Activated gamma-delta T cell treated with Interleukin-2 at 50 U/mL for 16 hours (primary cell): ENCODE measurements around the gene DHCR7.

ENCODE experiments used
- DNase-seq: peaks from one replicate; pipeline ENCODE4 v3.0.0-alpha.2; 2020

Gene DHCR7

GRCh38 chr11:71406681-71407080 is 41.5 kb downstream of the DHCR7 start:
- no peak for DNase-seq

DNA sequence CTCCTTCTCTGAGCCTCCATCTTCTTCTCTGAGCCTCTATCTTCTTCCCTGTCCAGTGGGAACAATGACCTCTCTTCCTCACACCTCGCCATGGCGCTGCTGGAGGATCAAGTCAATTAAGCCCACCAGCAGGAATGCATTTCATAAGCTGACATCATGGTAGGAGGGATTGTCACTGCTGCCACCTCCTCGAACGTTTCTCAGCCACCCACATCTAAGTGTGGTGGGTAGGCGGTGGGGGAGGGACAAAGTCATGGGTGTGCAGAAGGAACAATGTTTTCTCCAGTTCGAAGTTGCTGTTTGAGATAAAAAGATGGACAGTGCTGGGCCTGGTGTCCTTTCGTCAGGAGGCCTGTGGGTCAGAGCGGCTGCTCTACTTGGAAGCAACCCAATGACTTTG is 44.0 kb downstream of the DHCR7 start:
- DNase-seq = no peak

GRCh38 chr11:71402878-71403277 is 45.3 kb downstream of the DHCR7 start:
- DNase-seq = no peak

- no peak for DNase-seq
Measured at GRCh38 chr11:71400216-71400615, 48.0 kb downstream of the DHCR7 start.

DNA sequence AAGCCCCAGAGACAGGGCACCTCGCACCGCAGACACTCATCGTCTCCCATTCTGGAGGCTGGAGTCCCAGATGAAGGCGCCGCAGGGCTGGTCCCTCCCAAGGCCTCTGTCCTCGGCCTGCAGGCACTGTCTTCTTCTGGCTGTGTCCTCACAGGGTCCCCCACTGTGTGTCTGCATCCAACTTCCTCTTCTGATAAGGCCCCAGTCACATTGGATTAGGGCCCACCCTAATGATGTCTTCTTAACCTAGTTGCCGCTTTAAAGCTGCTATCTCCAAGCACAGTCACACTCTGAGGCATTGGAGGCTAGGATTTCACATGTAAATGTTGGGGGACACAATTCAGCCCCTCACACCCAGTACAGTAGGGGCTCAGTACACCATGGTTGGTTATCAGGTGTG is 48.9 kb downstream of the DHCR7 start:
- no peak for DNase-seq

- DNase-seq = no peak
Measured at GRCh38 chr11:71397961-71398360, 50.2 kb downstream of the DHCR7 start.

- no peak for DNase-seq
Measured at GRCh38 chr11:71397331-71397860, 50.8 kb downstream of the DHCR7 start.

GRCh38 chr11:71396548-71397123 is 51.6 kb downstream of the DHCR7 start:
- no peak for DNase-seq

- DNase-seq = no peak
Measured at GRCh38 chr11:71395774-71396173, 52.4 kb downstream of the DHCR7 start.

DNA sequence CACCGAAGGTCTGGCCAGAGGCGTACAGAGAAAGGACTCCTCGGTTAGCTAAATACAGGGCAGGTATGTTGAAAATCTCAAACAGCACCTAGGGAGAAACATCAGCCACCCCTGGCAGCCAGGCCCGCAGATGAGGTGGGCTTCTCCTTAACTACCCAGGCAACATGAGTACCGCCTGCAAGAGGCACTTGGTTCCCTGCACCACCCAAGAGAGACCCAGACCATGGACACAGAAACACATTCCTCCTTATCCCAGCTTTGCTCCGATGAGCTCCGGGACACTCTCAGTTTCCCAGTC is 53.0 kb downstream of the DHCR7 start:
- DNase-seq = no peak

DNA sequence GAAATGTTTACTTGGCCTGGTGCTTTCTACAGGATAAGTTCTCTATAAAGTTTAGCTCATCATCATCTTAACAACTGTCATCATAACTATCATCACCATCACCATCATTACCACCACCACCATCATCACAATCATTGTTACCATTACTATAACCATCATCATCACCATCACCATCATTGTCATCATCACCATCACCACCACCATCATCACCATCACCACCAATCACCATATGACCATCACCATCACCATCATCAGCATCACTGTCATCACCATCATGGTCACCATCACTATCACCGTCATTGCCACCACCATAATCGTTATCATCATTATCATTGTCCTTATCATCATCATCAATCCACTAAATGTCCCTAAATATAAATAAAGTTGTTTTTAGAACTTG is 54.9 kb downstream of the DHCR7 start:
- DNase-seq = no peak

GRCh38 chr11:71391796-71392195 is 56.4 kb downstream of the DHCR7 start:
- no peak for DNase-seq

DNA sequence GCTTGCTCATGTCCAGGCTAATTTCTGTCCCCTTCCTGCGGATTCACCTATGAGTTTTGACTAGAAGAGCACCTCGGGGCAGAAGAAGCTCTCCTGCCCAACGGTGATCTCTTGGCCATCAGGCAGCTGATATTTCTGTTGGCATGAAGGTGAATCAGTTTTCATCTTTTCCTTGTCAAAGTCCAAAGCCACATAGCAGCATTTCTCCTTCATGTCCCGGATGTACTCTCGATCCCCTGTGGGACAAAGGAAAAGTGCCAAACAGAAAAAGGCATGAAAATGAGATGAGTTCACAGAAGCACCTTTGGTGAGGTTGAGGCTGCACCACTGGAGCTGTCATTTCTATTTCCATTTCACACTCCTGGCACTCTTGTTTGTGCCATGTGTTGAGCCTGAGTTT is 56.8 kb downstream of the DHCR7 start:
- DNase-seq = no peak

DNA sequence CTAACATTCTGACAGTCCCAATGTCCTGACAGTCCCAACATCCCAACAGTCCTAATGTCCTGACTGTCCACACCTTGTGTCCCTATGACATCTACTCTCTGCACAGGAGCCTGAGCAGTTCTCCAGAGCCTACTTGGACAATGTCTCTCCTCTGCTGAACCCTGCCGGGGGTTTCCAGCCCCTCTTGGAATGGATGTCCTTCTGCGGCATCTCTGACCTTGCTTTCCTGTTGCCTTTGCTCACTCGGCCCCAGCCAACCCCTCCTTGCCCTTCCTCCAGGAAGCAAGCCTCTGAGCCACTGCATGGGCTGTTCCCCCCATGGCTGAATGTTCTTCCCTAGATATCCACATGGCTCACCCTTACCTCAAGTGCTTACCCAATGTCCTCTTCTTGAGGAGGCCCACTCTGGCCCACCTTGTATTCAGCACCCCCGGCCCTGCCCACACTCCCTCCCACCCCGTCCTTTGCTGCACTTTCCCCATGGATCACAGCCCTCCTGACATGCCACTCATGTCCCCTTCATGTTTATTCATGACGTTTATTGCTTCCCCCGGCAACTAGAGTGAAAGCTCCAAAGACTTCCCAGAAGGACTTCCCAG is 59.5 kb downstream of the DHCR7 start:
- DNase-seq = no peak

DNA sequence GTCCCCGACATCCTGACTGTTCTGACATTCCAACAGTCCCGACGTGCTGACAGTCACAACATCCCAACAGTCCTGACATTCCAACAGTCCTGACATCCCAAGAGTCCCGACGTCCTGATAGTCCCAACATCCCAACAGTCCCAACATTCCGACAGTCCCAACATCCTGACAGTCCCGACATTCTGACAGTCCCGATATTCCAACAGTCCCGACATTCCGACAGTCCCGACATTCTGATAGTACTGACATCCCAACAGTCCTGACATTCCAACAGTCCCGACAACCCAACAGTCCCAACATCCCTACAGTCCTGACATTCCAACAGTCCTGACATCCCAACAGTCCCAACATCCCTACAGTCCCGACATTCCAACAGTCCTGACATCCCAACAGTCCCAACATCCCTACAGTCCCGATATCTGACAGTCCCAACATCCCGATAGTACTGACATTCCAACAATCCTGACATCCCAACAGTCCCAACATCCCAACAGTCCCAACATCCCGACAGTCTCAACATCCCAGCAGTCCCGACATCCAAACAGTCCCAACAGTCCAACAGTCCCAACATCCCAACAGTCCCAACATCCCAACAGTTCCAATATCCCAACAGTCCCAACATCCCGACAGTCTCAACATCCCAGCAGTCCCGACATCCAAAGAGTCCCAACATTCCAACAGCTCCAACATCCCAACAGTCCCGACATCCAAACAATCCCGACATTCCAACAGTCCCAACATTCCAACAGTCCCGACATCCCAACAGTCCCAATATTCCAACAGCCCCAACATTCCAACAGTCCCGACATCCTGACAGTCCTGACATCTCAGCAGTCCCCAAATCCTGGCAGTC is 60.2 kb downstream of the DHCR7 start:
- no peak for DNase-seq

GRCh38 chr11:71387200-71387599 is 61.0 kb downstream of the DHCR7 start:
- DNase-seq = no peak

DNA sequence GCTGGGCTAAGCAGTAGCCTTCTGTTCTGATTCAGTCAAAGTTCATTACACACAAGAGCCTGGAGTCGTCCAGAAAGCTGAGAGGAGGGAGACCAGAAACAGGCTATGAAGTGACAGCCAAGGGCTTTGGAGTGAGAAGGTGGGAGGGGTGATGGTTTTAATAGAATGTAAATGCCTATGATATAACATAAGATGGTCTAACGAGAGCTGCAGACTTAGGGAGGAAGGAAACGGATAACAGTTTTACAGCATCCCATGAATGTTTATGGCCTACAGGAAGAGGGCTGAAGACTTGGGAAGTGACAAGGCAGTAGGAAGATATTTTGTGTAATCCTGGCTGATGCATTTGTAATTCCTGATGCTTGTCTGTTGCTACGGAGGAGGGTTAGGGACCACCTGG is 62.0 kb downstream of the DHCR7 start:
- DNase-seq = no peak

DNA sequence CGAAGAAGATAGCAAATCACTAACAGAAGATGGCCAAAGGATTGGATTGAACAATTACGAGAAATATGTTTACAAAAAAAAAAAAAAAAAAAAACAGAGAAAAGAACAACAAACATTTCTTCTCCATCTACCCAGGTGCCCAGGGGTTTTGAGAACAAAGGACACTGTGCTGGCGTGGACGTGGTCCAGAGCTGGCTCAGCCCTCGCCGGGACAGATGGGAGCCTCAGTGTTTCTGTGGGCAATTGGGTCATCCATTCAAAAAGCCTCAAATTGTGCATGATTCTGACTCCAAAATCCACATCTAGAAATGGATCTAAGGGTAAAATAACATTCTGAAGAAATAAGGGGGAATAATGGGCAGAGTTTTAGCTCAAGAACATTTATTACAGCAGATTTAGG is 63.1 kb downstream of the DHCR7 start:
- no peak for DNase-seq

GRCh38 chr11:71384561-71384960 is 63.6 kb downstream of the DHCR7 start:
- no peak for DNase-seq
